Central memory CD4-positive, alpha-beta T cell (primary cell): ENCODE data around the gene FAM193A.
"Not testable (repeated sequence)": the region's sequence is repeated elsewhere in the genome, so short reads cannot be mapped to it uniquely, and the experiment has no call there.

Experiments used
- DNase-seq: peaks from one replicate; pipeline ENCODE4 v3.0.0; 2022

Gene FAM193A

DNA sequence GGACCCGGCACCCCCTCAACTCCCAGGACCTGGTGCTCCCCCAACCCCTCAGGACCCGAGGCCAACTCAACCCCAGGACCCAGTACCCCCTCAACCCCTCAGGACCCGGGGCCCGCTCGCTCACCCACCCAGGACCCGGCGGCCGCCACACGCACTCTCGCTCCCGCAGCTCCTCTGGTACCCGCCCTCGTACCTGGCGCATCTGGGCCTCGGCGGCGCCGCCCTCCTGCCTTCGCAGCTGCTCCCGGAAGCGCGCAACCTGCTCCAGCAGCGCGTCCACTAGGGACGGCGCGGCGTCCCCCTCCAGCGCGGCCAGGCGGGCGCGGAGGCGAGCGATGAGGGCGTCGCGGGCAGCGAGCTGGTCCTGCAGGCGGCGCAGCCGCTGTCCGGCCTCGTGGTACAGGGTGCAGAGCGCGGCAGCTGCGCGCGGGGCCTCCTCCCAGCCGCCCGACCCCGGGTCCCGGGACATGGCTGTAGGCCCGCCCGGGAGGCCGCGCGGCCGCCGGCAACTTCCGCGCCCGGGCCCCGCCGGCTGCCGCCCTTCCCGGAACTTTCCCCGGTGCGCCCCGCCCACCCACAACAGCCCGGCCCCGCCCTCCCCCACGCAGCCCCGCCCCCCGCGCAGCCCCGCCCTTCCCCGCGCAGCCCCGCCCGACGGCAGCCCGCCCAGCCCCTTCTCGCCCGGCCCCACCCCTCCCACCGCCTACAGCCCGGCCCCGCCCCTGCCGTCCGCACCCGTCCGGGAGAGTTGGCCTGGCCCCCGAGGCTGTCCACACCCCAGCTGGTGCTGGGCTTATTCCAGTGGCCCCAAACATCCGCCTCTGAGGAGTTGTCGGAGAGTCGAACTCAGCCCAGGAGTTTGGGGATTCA is 219.6 kb downstream of the FAM193A start, which contains the start of gene TNIP2:
TSS of gene TNIP2 (minus strand) at position 516 of the 870 bp plus-strand sequence. CDS start at position 469, 47 bp downstream.
- DNase-seq = peak; percentile 77

- no peak for DNase-seq
These were observed 220.4 kb downstream of the FAM193A start for GRCh38 chr4:2756691-2757350.

DNA sequence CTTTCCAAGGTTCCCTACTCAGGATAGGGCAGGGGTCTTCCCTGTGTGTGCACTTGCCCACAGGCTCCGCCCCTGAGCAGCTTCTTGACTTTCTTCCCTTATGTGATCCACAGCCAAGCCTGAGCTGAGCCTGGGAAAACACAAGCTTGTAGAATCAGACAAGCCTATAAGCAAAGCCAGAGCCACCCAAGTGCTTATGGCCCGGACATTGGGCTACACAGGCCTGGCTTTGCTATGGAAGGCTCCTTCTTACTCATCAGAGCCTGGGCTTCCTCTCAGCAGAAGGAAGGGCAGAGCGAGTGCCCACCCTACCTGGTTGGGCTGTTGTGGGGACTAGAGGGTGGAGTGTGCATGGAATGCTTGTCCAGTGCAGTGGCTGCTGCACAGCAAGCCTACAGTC is 221.0 kb downstream of the FAM193A start:
- no peak for DNase-seq

GRCh38 chr4:2761035-2761923 is 224.8 kb downstream of the FAM193A start:
- no peak for DNase-seq

DNA sequence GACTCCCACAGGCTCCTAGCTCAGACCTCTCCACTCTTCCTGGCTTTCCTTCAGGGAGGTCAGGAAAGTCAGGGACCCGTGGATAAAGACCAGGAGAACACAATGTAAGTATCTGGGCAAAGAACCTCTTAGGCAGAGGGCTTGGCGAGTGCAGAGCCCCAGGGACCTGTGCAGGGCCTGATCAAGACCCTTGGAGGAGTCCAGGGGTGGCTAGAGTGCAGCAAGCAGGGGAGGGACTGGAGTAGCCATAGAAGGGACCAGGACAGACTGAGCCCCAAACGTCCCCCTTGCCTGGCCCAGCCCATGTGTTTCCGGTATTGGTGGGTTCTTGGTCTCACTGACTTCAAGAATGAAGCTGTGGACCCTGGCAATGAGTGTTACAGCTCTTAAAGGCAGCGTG is 225.6 kb downstream of the FAM193A start:
- DNase-seq = no peak

- not testable (repeated sequence) for DNase-seq
These were observed 226.3 kb downstream of the FAM193A start for GRCh38 chr4:2762486-2763370.

GRCh38 chr4:2763511-2763967 is 227.1 kb downstream of the FAM193A start:
- no peak for DNase-seq

DNA sequence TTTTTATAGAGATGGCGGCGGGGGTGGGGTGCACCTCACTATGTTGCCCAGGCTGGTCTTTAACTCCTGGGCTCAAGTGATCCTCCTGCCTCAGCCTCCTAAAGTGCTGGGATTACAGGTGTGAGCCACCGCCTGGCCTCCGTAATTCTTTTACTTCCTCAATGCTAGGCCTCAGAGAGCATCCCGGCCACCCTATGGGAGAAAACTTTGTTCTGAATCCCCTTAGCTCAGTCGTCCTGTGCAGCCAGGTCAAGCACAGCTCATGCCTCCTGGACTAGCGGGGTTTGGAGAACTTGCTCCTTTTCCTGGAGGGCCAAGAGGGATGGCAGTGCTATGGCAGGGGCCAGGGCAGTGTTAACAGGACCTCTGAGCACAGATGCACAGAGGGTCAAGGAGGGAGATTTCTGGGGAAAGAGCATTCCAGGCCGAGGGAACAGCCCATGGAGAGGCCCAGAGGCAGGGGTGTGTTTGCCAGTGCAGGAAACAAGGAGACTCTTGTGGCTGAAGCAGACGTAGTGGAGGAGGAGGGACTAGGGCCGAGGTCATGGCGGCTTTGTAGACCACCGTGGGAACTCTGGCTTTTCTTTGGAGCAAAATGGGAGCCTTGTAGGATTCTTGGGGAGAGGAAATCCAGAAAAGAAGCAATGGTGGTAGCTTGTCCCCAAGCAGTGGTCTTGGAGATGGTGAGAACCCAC is 229.5 kb downstream of the FAM193A start:
- DNase-seq = no peak

DNA sequence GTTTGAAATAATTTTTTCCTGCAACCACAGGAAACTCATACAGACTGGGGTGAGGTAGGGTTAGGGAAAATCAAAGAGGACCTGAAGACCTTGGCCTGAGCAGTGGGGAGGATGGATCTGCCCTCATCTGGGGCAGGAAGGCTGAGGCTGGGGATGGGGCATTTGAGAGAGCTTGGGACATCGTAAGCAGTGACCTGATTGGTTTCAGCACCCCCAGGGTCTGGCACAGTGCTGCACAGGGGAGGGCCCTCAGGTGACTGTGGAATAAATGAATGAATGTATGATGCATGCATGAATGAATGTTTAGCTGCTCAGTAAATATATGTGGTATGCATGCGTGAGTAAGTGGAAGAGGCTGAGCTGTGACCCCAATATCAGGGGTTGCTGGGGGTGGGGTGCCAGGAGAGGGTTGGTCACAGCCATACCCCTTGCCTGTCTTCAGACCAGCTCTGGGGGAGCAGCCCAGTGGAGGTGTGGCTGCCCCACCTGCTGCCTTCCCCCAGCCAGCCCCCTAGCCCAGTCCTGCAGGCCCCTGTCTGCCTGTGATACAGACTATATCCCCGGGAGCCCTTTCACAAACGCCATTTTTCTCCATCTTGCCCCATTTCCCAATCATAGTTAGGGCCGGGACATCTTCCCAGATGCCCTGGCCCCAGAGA is 230.7 kb downstream of the FAM193A start:
- DNase-seq = no peak

- no peak for DNase-seq
These were observed 231.2 kb downstream of the FAM193A start for GRCh38 chr4:2767705-2768074.

DNA sequence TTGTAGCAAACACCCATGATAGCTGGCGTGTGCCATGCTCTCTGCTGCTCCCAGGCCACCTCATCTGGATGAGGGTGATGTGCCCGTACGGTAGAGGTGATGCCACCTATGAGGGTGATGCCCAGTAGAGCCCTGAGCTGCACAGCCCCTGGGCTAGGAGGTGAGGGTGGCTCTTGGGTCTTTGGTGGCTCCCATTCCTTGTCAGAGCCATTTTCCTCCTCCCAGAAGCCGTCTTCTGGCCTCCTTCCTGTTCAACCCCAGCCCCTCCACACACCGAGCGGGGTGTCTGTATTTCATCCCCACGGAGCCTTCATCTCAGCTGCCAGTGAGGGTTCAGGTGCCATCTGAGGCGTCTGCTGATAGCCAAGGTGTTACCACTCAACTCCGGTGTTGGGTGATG is 231.7 kb downstream of the FAM193A start:
- no peak for DNase-seq

GRCh38 chr4:2768921-2769336 is 232.5 kb downstream of the FAM193A start:
- DNase-seq = no peak

DNA sequence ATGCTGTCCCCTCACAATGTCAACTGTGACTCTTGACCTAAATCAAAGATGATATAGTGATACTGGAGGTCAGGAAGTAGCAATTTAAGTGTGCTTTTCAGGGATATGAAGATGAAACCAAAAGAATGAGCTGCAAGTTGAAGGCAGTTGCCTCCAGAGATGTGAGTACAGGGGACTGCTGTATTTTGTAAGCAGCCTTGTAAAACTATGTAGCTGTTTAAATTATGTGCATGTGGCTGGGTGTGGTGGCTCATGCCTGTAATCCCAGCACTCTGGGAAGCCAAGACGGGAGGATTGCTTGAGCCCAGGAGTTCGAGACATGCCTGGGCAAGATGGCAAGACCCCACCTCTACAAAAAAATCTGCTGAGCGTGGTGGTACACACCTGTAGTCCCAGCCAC is 234.8 kb downstream of the FAM193A start:
- no peak for DNase-seq

DNA sequence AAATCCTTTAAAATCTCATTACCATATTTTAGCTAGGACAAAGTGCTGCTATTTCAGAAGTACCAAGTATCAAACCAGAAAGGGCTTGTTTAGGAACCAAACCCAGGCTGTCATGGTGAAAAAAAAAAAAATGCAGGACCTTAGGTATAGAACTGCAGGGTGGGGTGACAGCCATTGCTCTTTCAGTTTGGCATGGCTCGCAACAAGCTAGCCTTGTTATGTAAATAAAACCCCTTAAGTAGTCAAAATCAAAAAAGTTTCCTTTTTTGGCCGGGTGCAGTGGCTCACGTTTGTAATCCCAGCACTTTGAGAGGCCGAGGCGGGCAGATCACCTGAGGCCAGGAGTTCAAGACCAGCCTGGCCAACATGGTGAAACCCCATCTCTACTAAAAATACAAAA is 244.2 kb downstream of the FAM193A start:
- not testable (repeated sequence) for DNase-seq

DNA sequence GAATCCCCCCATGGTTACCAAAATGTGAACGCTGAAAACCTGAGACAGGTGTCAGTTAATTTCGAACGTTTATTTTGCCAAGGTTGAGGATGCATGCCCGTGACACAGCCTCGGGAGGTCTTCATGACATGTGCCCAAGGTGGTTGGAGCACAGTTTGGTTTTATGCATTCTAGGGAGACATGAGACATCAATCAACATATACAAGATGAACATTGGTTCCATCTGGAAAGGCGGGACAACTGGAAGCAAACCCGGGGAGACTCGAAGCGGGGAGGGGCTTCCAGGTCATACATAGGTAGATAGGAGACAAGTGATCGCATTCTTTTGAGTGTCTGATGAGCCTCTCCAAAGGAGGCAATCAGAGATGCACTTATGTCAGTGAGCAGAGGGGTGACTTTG is 245.5 kb downstream of the FAM193A start:
- DNase-seq = no peak
